Right atrium auricular region (tissue), 2 donors: ENCODE results near the gene GPR153. TPM values are rescaled to one million over a fixed set of nuclear protein-coding genes. Genes with fewer than 3 reads are reported as not detected.
A peak's percentile ranks its signal among the peaks of the same experiment; 100 is the strongest.

Experiments used
- DNase-seq: peaks from one replicate; pipeline ENCODE4 v3.0.0-alpha.2; 2019; ENCODE audit warnings: low spot score
- H3K27ac ChIP-seq, 2 donors: fragments of 200-600 bp; sonication (generic); 1 replicate in 1 of 2; 2 replicates in 1 of 2; pipeline ENCODE4 v1.5.1; 2016 to 2019
- H3K27me3 ChIP-seq, 2 donors: fragments of 200-600 bp; sonication (generic); one replicate each; pipeline versions ENCODE4 v1.5.1 to v1.6.0; 2017 to 2019
- H3K36me3 ChIP-seq: fragments of 200-600 bp; sonication (generic); one replicate; pipeline ENCODE4 v1.5.1; 2016
- H3K4me1 ChIP-seq, 2 donors: fragments of 200-600 bp; sonication (generic); one replicate each; pipeline versions ENCODE4 v1.5.1 to v1.6.0; 2017 to 2019
- H3K4me3 ChIP-seq, 2 donors: fragments of 200-600 bp; sonication (generic); 1 replicate in 1 of 2; 2 replicates in 1 of 2; pipeline ENCODE4 v1.5.1; 2017 to 2019; ENCODE audit warnings: mild to moderate bottlenecking in 1 of 2, moderate library complexity in 1 of 2
- H3K9me3 ChIP-seq, 2 donors: fragments of 200-600 bp; sonication (generic); one replicate each; pipeline ENCODE4 v1.5.1; 2019
- total RNA-seq, 2 donors: library from RNA; depleted of rRNA; stranded (reverse); fragments of >200 nt; gene quantifications; one replicate each; pipeline ENCODE4 v1.1.0, GENCODE V29; 2016
- TF ChIP-seq, protein P1 (sequence below), 2 donors: fragments of 200-600 bp; sonication (generic); IDR thresholded peaks; one replicate each; pipeline ENCODE4 v1.5.1; 2019; ENCODE audit warnings: antibody characterized with exemption in 2 of 2

The GPR153 gene
- total RNA-seq, 2 donors from 2014 or later: 7.6 to 17.4 TPM

- no peak for DNase-seq
- Histone ChIP-seq H3K36me3 (no peaks in the 10 kb centered on the region), H3K9me3 (no peaks in the 10 kb centered on the region), H3K27me3 (no peaks in the 10 kb centered on the region), H3K4me1 (peaks cover 0 to 25% of the 10 kb centered on the region in 2 donors), H3K4me3 (no peak overlapping the region), H3K27ac (no peak overlapping the region)
- TF ChIP-seq, protein P1, sequence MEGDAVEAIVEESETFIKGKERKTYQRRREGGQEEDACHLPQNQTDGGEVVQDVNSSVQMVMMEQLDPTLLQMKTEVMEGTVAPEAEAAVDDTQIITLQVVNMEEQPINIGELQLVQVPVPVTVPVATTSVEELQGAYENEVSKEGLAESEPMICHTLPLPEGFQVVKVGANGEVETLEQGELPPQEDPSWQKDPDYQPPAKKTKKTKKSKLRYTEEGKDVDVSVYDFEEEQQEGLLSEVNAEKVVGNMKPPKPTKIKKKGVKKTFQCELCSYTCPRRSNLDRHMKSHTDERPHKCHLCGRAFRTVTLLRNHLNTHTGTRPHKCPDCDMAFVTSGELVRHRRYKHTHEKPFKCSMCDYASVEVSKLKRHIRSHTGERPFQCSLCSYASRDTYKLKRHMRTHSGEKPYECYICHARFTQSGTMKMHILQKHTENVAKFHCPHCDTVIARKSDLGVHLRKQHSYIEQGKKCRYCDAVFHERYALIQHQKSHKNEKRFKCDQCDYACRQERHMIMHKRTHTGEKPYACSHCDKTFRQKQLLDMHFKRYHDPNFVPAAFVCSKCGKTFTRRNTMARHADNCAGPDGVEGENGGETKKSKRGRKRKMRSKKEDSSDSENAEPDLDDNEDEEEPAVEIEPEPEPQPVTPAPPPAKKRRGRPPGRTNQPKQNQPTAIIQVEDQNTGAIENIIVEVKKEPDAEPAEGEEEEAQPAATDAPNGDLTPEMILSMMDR (IDR thresholded peaks at IDR 0.05): no peak
Observed at GRCh38 chr1:6266641-6267040, 5.7 kb upstream of the GPR153 start.

- Histone ChIP-seq H3K4me1 (peaks cover 0 to 35% of the 10 kb centered on the region in 2 donors), H3K36me3 (no peaks in the 10 kb centered on the region)
Observed at GRCh38 chr1:6265151-6265550, 4.3 kb upstream of the GPR153 start.

DNA sequence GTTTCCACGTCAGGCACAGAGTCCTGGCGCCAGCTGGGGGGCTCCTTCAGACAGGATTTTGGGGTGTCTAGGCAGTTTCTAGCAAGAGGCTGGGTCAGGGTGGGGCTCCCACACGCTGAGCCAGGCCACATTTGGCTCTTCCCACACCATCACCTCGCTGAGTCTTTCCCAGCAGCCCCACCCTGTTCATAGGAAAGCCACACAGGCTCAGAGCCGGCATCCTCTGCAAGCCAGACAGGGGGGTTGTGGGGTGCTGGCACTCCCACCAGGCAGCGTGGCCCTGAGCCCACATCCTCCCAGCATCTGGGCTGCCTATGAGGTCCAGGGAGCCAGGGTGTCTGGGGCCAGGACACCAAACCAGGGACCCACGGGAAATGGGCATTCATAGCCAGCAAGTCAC is 2.8 kb upstream of the GPR153 start:
- H3K4me1 ChIP-seq: peaks cover 0 to 47% of the 10 kb centered on the region in 2 donors
- no peaks in the 10 kb centered on the region for H3K36me3 ChIP-seq
- TF ChIP-seq, protein P1 (IDR thresholded peaks at IDR 0.05): no peak
- H3K9me3 ChIP-seq: no peaks in the 10 kb centered on the region
- H3K27ac ChIP-seq: peak overlapping the region in 1 of 2 donors; percentile 74
- DNase-seq: no peak
- no peaks in the 10 kb centered on the region for H3K27me3 ChIP-seq
- H3K4me3 ChIP-seq: no peak overlapping the region

More at GRCh38 chr1:6265151-6265550, 4.3 kb upstream of the GPR153 start:
- no peak overlapping the region for H3K27ac ChIP-seq
- TF ChIP-seq, protein P1 (IDR thresholded peaks at IDR 0.05): no peak
- H3K27me3 ChIP-seq: no peaks in the 10 kb centered on the region
- no peaks in the 10 kb centered on the region for H3K9me3 ChIP-seq
- no peak for DNase-seq
- no peak overlapping the region for H3K4me3 ChIP-seq

DNA sequence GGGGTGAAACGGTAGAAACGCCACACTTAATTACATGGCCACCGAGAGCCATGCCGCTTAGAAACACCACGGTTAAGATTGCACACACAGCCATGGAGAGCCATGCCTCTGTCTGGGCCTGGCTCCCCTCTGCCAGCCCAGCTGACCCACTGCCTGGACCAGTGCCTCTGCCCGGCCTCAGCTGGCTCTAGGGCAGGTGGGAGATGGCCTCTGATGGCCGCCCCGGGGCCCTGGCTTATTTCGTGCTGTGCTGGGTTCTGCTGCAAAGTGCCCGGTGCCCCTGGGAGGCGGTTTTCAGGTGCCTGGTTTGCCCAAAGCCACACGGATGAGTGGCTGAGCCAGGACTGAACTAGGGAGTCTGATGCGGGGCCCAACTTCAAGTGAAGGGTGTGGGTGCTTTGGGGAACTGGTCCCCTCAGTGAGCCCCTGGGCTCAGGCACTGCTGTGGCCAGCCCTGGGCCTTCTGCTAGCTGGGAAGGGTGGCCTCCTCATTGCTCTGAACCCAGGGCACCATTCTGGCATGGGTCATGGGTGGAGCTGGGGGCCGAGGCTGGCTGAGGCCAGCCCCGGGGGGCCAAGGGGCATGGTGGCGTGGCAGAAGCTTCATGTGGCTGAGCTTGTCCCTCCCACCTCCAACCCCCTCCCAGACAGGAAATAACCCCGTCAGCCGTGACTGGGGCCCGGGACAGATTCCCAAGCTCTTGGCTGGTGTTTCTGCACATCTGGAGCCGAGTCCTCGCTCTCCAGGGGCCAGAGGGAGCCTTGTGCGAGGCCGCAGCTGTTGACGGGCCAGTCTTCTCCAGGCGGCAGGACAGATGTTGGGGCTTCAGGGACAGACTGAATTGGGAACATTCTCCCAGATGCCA is 1.9 kb upstream of the GPR153 start:
- Histone ChIP-seq H3K4me3 (no peak overlapping the region), H3K9me3 (no peaks in the 10 kb centered on the region), H3K4me1 (peaks cover 0 to 47% of the 10 kb centered on the region in 2 donors), H3K27me3 (no peaks in the 10 kb centered on the region), H3K27ac (peak overlapping the region; percentile 35 to 74), H3K36me3 (no peaks in the 10 kb centered on the region)
- no peak for DNase-seq
- TF ChIP-seq, protein P1 (IDR thresholded peaks at IDR 0.05): no peak

DNA sequence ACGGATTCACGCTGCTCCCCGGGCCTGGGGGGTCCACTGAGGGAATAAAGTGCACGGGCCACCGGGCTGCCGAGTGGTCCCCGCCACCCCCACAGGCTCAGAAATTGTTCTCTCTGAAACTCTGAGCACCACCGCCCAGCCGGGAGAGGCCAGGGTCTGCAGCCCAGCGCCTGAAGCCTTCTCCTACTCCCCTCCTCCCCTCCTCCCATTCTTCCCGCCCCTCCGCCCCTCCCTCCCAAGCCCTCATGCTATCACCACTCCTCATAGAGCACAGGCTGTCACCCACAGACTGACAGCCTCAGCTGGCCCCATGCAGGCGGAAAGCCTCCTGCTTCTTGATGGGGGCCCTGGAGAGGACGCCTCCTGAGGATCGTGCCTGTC is 707 bp upstream of the GPR153 start:
- Histone ChIP-seq H3K27me3 (no peaks in the 10 kb centered on the region), H3K4me3 (peak overlapping the region; percentile 37 to 62), H3K9me3 (no peaks in the 10 kb centered on the region), H3K4me1 (peaks cover 0 to 47% of the 10 kb centered on the region in 2 donors), H3K36me3 (no peaks in the 10 kb centered on the region), H3K27ac (peak overlapping the region; percentile 70 to 74)
- DNase-seq: no peak
- TF ChIP-seq, protein P1 (IDR thresholded peaks at IDR 0.05): no peak
